Measurements from ENCODE around the gene COL8A1. TPM values are rescaled to one million over a fixed set of nuclear protein-coding genes. Genes with fewer than 3 reads are reported as not detected.

COL8A1 gene
- total and polyA plus RNA-seq, 2 donors (not counting 1 experiment from before 2014, with no cell fraction given): 0.12 TPM; not detected in 1

GRCh38 chr3:99641480-99641879 is 3.1 kb downstream of the COL8A1 start:
- Histone ChIP-seq H3K27ac (ENCODE audit: low read length in 2 of 2) (no peak overlapping the region), H2AFZ (ENCODE audit: insufficient read depth, low read depth, low read length, poor library complexity, severe bottlenecking) (no peak overlapping the region), H3K9me3 (ENCODE audit: control extremely low read depth in 1 of 3, control insufficient read depth in 2 of 3, insufficient read depth in 1 of 3, low read length in 2 of 3) (peaks cover 0 to 4% (median 0%) of the 10 kb centered on the region in 3 donors), H3K79me2 (ENCODE audit: control insufficient read depth, insufficient read depth, low read length) (no peaks in the 10 kb centered on the region), H3K27me3 (replicated peaks in 1 of 4; ENCODE audit: control extremely low read depth in 1 of 4, control insufficient read depth in 3 of 4, insufficient read depth in 4 of 4, low read length in 3 of 4) (peaks cover 0 to 28% (median 19%) of the 10 kb centered on the region in 4 experiments), H3K4me3 (ENCODE audit: control extremely low read depth in 1 of 5, extremely low read depth in 1 of 5, insufficient read depth in 1 of 5, low read depth in 2 of 5, low read length in 4 of 5) (no peak overlapping the region), H3K9ac (ENCODE audit: low read length) (no peak overlapping the region), H3K36me3 (replicated peaks in 1 of 2; ENCODE audit: control extremely low read depth in 1 of 2, control insufficient read depth in 1 of 2, extremely low read depth in 1 of 2, insufficient read depth in 2 of 2, low read length in 1 of 2) (no peaks in the 10 kb centered on the region), H3K4me1 (ENCODE audit: control insufficient read depth in 2 of 2, insufficient read depth in 2 of 2, low read length in 2 of 2) (peaks cover 7 to 11% of the 10 kb centered on the region in 2 donors), H3K4me2 (replicated peaks; ENCODE audit: low read depth, low read length, poor library complexity, severe bottlenecking) (no peak overlapping the region), H4K20me1 (ENCODE audit: control insufficient read depth, insufficient read depth, low read length, poor library complexity, severe bottlenecking) (no peaks in the 10 kb centered on the region)
- whole genome bisulfite sequencing (ENCODE audit: insufficient coverage): no CpG with 5 or more reads among the region's 2 CpGs
- no peak overlapping the region for H3K4me3 Mint-ChIP-seq
- H3K27ac Mint-ChIP-seq: no peak overlapping the region
- ChIA-PET CTCF (no interaction called here), POLR2A (no interaction called here)
- TF ChIP-seq EZH2 (IDR thresholded peaks at IDR 0.05; ENCODE audit: borderline replicate concordance, insufficient read depth, low read depth, low read length, poor library complexity, severe bottlenecking) (no peak), CTCF (IDR thresholded peaks at IDR 0.05) (no peak)
- H3K27me3 Mint-ChIP-seq: peaks cover 52% of the 10 kb centered on the region
- H3K4me1 Mint-ChIP-seq: peaks cover 8% of the 10 kb centered on the region
- intact Hi-C loops (cut with micrococcal nuclease): no loop called here
- H3K9me3 Mint-ChIP-seq (ENCODE audit: insufficient read depth): no peaks in the 10 kb centered on the region
- DNase-seq: no peak
- ATAC-seq (ENCODE audit: low read depth): no peak

- no CpG with 5 or more reads among the region's 1 CpG for WGBS (ENCODE audit: insufficient coverage)
- Histone ChIP-seq H3K27me3 (replicated peaks in 1 of 4; ENCODE audit: control extremely low read depth in 1 of 4, control insufficient read depth in 3 of 4, insufficient read depth in 4 of 4, low read length in 3 of 4) (peaks cover 0 to 24% (median 16%) of the 10 kb centered on the region in 4 experiments), H3K9me3 (ENCODE audit: control extremely low read depth in 1 of 3, control insufficient read depth in 2 of 3, insufficient read depth in 1 of 3, low read length in 2 of 3) (peaks cover 0 to under 1% (median 0%) of the 10 kb centered on the region in 3 donors), H3K27ac (ENCODE audit: low read length in 2 of 2) (no peak overlapping the region), H3K4me3 (ENCODE audit: control extremely low read depth in 1 of 5, extremely low read depth in 1 of 5, insufficient read depth in 1 of 5, low read depth in 2 of 5, low read length in 4 of 5) (no peak overlapping the region), H3K79me2 (ENCODE audit: control insufficient read depth, insufficient read depth, low read length) (no peaks in the 10 kb centered on the region), H3K9ac (ENCODE audit: low read length) (no peak overlapping the region), H3K36me3 (replicated peaks in 1 of 2; ENCODE audit: control extremely low read depth in 1 of 2, control insufficient read depth in 1 of 2, extremely low read depth in 1 of 2, insufficient read depth in 2 of 2, low read length in 1 of 2) (no peaks in the 10 kb centered on the region), H3K4me2 (replicated peaks; ENCODE audit: low read depth, low read length, poor library complexity, severe bottlenecking) (no peak overlapping the region), H4K20me1 (ENCODE audit: control insufficient read depth, insufficient read depth, low read length, poor library complexity, severe bottlenecking) (no peaks in the 10 kb centered on the region), H3K4me1 (ENCODE audit: control insufficient read depth in 2 of 2, insufficient read depth in 2 of 2, low read length in 2 of 2) (peaks cover 7 to 11% of the 10 kb centered on the region in 2 donors), H2AFZ (ENCODE audit: insufficient read depth, low read depth, low read length, poor library complexity, severe bottlenecking) (no peak overlapping the region)
- H3K27ac Mint-ChIP-seq: no peak overlapping the region
- no peak for ATAC-seq (ENCODE audit: low read depth)
- ChIA-PET POLR2A (no interaction called here), CTCF (interaction anchor here (1.2 kb wide), 1 partner anchor 10 kb away, joined by 3 read pairs; no protein-coding TSS in a partner anchor)
- no peak overlapping the region for H3K4me3 Mint-ChIP-seq
- H3K9me3 Mint-ChIP-seq (ENCODE audit: insufficient read depth): no peaks in the 10 kb centered on the region
- no peak for TF ChIP-seq CTCF (IDR thresholded peaks at IDR 0.05)
- TF ChIP-seq EZH2 (IDR thresholded peaks at IDR 0.05; ENCODE audit: borderline replicate concordance, insufficient read depth, low read depth, low read length, poor library complexity, severe bottlenecking): no peak
- H3K27me3 Mint-ChIP-seq: peaks cover 47% of the 10 kb centered on the region
- no peak for DNase-seq
- intact Hi-C loops (cut with micrococcal nuclease): no loop called here
- peaks cover 8% of the 10 kb centered on the region for H3K4me1 Mint-ChIP-seq
These were observed 3.6 kb downstream of the COL8A1 start for GRCh38 chr3:99641982-99642381.
